WTC11 (cell line): ENCODE measurements around the gene CORO2B. TPM values are rescaled to one million over a fixed set of nuclear protein-coding genes. Genes with fewer than 3 reads are reported as not detected.

Experiments used
- ATAC-seq: fragments of 200-7000 bp; cut with Tn5 transposase; 2 replicates; pipeline ENCODE4 v1.10.0; 2021; ENCODE audit warnings: mild to moderate bottlenecking, moderate library complexity
- CTCF ChIA-PET: fragments of 300-600 bp; sonication (Branson Sonifier 250); formaldehyde crosslinking; loops from one replicate; lab custom pipeline; 2021; ENCODE audit warnings: antibody characterized with exemption; lab: Charles Lee
- POLR2A ChIA-PET: fragments of 350-600 bp; sonication (Branson Sonifier 250); formaldehyde crosslinking; loops from one replicate; lab custom pipeline; 2021; ENCODE audit warnings: antibody characterized with exemption; lab: Charles Lee
- DNase-seq: peaks from one replicate; pipeline ENCODE4 v3.0.0; 2021; ENCODE audit warnings: low spot score
- H3K27ac Mint-ChIP-seq: 2 replicates; pipeline ENCODE4 v1.8.0; 2021; ENCODE audit warnings: mixed read lengths
- H3K27me3 Mint-ChIP-seq: 2 replicates; pipeline ENCODE4 v1.8.0; 2021; ENCODE audit warnings: low read depth, mild to moderate bottlenecking, moderate library complexity, mixed read lengths
- H3K36me3 Mint-ChIP-seq: 2 replicates; pipeline ENCODE4 v1.8.0; 2021; ENCODE audit warnings: mixed read lengths
- H3K4me1 Mint-ChIP-seq: 2 replicates; pipeline ENCODE4 v1.8.0; 2022; ENCODE audit warnings: mixed read lengths
- H3K4me3 Mint-ChIP-seq: 2 replicates; pipeline ENCODE4 v1.8.0; 2021; ENCODE audit warnings: mild to moderate bottlenecking, moderate library complexity, mixed read lengths
- H3K9me3 Mint-ChIP-seq: 2 replicates; pipeline ENCODE4 v1.8.0; 2021; ENCODE audit warnings: mixed read lengths
- ATF1 ChIP-seq: sonication (generic); formaldehyde crosslinking; IDR thresholded peaks from 2 replicates; pipeline ENCODE4 v1.8.1; 2023; ENCODE audit warnings: mild to moderate bottlenecking, moderate library complexity, missing genetic modification reagents
- GABPB1 ChIP-seq: sonication (generic); formaldehyde crosslinking; IDR thresholded peaks from 2 replicates; pipeline ENCODE4 v1.8.1; 2023; ENCODE audit warnings: mild to moderate bottlenecking, missing genetic modification reagents
- IRF2 ChIP-seq: sonication (generic); formaldehyde crosslinking; IDR thresholded peaks from 2 replicates; pipeline ENCODE4 v1.8.0; 2022; ENCODE audit warnings: low read depth, missing genetic modification reagents, borderline replicate concordance
- JAZF1 ChIP-seq: fragments of 250-450 bp; sonication (Bioruptor Pico); IDR thresholded peaks from 2 replicates; pipeline ENCODE4 v1.9.0; 2021; ENCODE audit warnings: moderate library complexity, mild to moderate bottlenecking, inconsistent platforms
- KAT7 ChIP-seq: sonication (generic); formaldehyde crosslinking; IDR thresholded peaks from 2 replicates; pipeline ENCODE4 v1.8.1; 2023; ENCODE audit warnings: missing genetic modification reagents, mild to moderate bottlenecking, borderline replicate concordance
- MAX ChIP-seq: sonication (generic); formaldehyde crosslinking; IDR thresholded peaks from 2 replicates; pipeline ENCODE4 v1.8.0; 2022; ENCODE audit warnings: mild to moderate bottlenecking, missing genetic modification reagents
- MYBL2 ChIP-seq: sonication (generic); formaldehyde crosslinking; IDR thresholded peaks from 2 replicates; pipeline ENCODE4 v1.8.1; 2023; ENCODE audit warnings: mild to moderate bottlenecking, moderate library complexity, missing genetic modification reagents
- SMAD4 ChIP-seq: sonication (generic); formaldehyde crosslinking; IDR thresholded peaks from 2 replicates; pipeline ENCODE4 v1.8.0; 2022; ENCODE audit warnings: mild to moderate bottlenecking, missing genetic modification reagents
- SP1 ChIP-seq: sonication (generic); formaldehyde crosslinking; conservative IDR thresholded peaks from 2 replicates; pipeline ENCODE4 v1.8.1; 2022; ENCODE audit warnings: missing genetic modification reagents
- ZNF317 ChIP-seq: sonication (generic); formaldehyde crosslinking; IDR thresholded peaks from 2 replicates; pipeline ENCODE4 v1.8.1; 2023; ENCODE audit warnings: low read depth, mild to moderate bottlenecking, moderate library complexity, missing genetic modification reagents, borderline replicate concordance
- ZNF423 ChIP-seq: fragments of 250-450 bp; sonication (Bioruptor Pico); IDR thresholded peaks from 2 replicates; pipeline ENCODE4 v2.1.2; 2022; ENCODE audit warnings: mild to moderate bottlenecking, moderate library complexity
- total RNA-seq: library from RNA; stranded (reverse); gene quantifications from 3 replicates; pipeline ENCODE4 v1.2.3, GENCODE V29; 2021
- TF ChIP-seq, protein P1 (sequence below): sonication (generic); formaldehyde crosslinking; conservative IDR thresholded peaks from 2 replicates; pipeline ENCODE4 v1.8.1; 2023; ENCODE audit warnings: mild to moderate bottlenecking, low read depth, missing genetic modification reagents, moderate library complexity
- TF ChIP-seq, protein P2 (sequence below): fragments of 200-600 bp; IDR thresholded peaks from 2 replicates; pipeline ENCODE4 v1.8.0; 2022; ENCODE audit warnings: antibody characterized with exemption
- TF ChIP-seq, protein P3 (sequence below): sonication (generic); formaldehyde crosslinking; IDR thresholded peaks from 2 replicates; pipeline ENCODE4 v1.8.1; 2022; ENCODE audit warnings: mild to moderate bottlenecking, moderate library complexity, missing genetic modification reagents
- TF ChIP-seq, protein P4 (sequence below): sonication (generic); formaldehyde crosslinking; IDR thresholded peaks from 2 replicates; pipeline ENCODE4 v1.8.1; 2023; ENCODE audit warnings: mild to moderate bottlenecking, missing genetic modification reagents
- TF ChIP-seq, protein P5 (sequence below): fragments of 250-450 bp; sonication (Bioruptor Pico); conservative IDR thresholded peaks from 2 replicates; pipeline ENCODE4 v1.9.0; 2021; ENCODE audit warnings: mild to moderate bottlenecking

CORO2B gene
- total RNA-seq, 1 experiment from 2014 or later, result 4.9 TPM

DNA sequence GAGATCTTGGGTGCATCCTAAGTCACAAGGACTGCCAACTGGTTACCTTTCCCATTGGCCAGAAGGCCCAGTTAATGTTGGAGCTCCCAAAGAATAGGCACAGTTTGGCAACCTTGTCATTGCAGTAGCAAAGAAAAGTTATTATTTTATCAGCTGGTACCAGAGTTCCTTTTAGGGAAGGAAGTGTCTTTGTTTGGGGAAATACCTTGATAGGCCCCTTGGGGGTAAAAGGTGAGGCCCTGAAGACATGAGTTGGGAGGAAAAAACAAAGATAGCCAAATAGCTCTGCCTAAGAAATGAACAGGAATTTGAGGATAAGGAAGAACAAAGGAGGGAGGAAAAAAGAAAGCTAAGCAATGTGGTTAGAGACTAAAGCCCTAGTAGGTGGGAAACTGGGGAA is 156.1 kb downstream of the CORO2B start (continued):
- TF ChIP-seq MAX (CRISPR knock-in tag) (no peak), MYBL2 (no peak), KAT7 (CRISPR knock-in tag) (no peak), ZNF423 (CRISPR knock-in tag) (no peak), IRF2 (CRISPR knock-in tag) (no peak)
- TF ChIP-seq, all 79 proteins: peak for 0

- TF ChIP-seq, protein P1, sequence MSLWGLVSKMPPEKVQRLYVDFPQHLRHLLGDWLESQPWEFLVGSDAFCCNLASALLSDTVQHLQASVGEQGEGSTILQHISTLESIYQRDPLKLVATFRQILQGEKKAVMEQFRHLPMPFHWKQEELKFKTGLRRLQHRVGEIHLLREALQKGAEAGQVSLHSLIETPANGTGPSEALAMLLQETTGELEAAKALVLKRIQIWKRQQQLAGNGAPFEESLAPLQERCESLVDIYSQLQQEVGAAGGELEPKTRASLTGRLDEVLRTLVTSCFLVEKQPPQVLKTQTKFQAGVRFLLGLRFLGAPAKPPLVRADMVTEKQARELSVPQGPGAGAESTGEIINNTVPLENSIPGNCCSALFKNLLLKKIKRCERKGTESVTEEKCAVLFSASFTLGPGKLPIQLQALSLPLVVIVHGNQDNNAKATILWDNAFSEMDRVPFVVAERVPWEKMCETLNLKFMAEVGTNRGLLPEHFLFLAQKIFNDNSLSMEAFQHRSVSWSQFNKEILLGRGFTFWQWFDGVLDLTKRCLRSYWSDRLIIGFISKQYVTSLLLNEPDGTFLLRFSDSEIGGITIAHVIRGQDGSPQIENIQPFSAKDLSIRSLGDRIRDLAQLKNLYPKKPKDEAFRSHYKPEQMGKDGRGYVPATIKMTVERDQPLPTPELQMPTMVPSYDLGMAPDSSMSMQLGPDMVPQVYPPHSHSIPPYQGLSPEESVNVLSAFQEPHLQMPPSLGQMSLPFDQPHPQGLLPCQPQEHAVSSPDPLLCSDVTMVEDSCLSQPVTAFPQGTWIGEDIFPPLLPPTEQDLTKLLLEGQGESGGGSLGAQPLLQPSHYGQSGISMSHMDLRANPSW (CRISPR knock-in tag), result no peak
- TF ChIP-seq, protein P2, sequence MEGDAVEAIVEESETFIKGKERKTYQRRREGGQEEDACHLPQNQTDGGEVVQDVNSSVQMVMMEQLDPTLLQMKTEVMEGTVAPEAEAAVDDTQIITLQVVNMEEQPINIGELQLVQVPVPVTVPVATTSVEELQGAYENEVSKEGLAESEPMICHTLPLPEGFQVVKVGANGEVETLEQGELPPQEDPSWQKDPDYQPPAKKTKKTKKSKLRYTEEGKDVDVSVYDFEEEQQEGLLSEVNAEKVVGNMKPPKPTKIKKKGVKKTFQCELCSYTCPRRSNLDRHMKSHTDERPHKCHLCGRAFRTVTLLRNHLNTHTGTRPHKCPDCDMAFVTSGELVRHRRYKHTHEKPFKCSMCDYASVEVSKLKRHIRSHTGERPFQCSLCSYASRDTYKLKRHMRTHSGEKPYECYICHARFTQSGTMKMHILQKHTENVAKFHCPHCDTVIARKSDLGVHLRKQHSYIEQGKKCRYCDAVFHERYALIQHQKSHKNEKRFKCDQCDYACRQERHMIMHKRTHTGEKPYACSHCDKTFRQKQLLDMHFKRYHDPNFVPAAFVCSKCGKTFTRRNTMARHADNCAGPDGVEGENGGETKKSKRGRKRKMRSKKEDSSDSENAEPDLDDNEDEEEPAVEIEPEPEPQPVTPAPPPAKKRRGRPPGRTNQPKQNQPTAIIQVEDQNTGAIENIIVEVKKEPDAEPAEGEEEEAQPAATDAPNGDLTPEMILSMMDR, result no peak
- TF ChIP-seq JAZF1 (CRISPR knock-in tag) (no peak), ZNF317 (CRISPR knock-in tag) (no peak), GABPB1 (no peak), SMAD4 (CRISPR knock-in tag) (no peak), ATF1 (no peak), SP1 (CRISPR knock-in tag) (no peak)
- TF ChIP-seq, protein P3, sequence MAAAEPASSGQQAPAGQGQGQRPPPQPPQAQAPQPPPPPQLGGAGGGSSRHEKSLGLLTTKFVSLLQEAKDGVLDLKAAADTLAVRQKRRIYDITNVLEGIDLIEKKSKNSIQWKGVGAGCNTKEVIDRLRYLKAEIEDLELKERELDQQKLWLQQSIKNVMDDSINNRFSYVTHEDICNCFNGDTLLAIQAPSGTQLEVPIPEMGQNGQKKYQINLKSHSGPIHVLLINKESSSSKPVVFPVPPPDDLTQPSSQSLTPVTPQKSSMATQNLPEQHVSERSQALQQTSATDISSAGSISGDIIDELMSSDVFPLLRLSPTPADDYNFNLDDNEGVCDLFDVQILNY, result no peak
- TF ChIP-seq, protein P4, sequence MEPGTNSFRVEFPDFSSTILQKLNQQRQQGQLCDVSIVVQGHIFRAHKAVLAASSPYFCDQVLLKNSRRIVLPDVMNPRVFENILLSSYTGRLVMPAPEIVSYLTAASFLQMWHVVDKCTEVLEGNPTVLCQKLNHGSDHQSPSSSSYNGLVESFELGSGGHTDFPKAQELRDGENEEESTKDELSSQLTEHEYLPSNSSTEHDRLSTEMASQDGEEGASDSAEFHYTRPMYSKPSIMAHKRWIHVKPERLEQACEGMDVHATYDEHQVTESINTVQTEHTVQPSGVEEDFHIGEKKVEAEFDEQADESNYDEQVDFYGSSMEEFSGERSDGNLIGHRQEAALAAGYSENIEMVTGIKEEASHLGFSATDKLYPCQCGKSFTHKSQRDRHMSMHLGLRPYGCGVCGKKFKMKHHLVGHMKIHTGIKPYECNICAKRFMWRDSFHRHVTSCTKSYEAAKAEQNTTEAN (CRISPR knock-in tag), result no peak
- TF ChIP-seq, protein P5, sequence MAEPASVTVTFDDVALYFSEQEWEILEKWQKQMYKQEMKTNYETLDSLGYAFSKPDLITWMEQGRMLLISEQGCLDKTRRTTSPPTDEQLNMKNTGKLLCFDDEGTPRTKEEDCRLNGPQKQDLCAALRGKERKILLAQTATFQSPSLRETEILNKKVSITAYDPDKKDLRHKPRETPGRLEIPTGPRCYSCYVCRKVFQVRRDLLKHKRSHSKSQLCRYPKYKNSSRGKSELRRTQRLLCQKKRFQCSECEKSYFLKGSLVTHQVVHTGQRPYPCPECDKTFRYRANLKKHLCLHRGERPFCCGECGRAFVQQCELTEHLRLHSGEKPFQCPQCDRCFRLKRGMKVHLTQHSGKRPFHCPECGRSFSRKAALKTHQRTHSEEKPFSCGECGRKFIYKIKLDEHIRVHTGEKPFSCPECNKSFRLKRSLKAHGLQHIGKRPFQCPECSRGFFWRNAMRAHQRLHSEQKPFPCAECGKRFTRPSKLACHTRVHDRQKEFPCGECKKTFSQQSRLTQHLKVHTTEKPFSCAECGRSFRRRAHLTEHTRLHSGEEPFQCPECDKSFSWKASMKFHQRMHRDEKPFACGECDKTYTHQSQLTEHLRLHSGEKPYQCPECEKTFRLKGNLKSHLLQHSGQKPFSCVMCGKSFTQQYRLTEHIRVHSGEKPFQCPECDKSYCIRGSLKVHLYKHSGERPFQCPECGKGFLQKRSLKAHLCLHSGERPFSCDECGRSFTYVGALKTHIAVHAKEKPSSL (CRISPR knock-in tag), result no peak
- Mint-ChIP-seq H3K9me3 (0 out of 2 replicates have a peak, but pooled peaks cover 4% of the 10 kb centered on the region), H3K27me3 (peaks cover 3% of the 10 kb centered on the region; the same call in 1 of the 2 replicates), H3K36me3 (no peaks in the 10 kb centered on the region), H3K27ac (no peak overlapping the region), H3K4me1 (peaks cover 10% of the 10 kb centered on the region), H3K4me3 (no peak overlapping the region)
- no peak for DNase-seq
- CTCF ChIA-PET, result interaction anchor here (0.8 to 2.7 kb wide), 5 partner anchors 10 to 189 kb away, joined by 3 to 17 read pairs (median 4); no protein-coding TSS in a partner anchor
- POLR2A ChIA-PET, result no interaction called here
- no peak for ATAC-seq
Measured at GRCh38 chr15:68735610-68736009, 156.8 kb downstream of the CORO2B start.
